Measurements from ENCODE around the gene STN1.

STN1 gene

DNA sequence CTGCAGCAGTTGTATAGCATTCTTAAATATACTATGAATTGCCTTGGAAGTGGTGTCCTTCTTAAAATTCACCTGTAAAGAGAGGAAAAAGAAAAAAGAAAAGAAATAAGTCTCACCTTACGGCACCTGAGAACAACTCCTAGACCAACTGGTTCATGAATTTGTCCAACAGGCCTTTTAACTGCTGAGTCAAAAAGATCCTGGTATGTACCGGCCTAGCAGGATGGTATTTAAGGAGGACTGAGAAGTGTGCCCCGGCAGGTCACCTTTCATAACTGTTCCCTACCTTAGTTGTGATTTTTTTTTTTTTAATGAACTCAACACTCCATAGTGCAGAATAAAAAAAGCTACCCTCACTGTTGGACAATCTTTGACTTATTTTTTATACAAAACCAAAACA, 25.8 kb downstream of the STN1 start:
- DNase-seq: no peak

GRCh38 chr10:103890688-103891087, 27.3 kb downstream of the STN1 start:
- DNase-seq: no peak

- no peak for DNase-seq
Observed at GRCh38 chr10:103890194-103890658, 27.8 kb downstream of the STN1 start.

DNA sequence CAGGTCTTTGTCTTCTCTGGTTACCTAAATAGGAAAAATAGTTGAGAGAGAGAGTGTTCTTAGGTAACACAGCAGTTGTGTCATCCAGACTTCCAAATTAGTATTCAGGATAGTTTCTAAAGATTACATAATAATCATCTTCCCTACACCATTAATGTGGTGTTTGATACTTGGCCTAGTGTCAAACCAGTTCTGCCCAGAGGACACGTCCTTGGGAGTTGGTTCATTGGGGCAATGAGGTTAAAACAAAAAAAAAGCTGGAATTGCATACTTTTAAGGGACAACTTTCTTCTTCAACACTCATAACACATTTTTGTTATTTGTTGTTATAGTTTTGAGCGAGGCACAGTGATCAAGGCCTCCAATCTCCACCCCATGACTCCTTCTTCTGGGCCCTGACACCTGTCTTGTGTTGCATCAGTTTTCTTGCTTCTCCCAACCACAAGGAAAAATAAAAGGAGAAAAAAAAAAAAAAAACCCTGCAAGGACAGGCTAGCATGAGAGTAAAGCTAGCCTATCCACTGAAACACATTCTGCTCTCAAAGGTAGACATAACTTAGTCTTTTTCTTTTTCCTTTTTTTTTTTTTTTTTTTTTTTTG, 28.8 kb downstream of the STN1 start:
- no peak for DNase-seq

GRCh38 chr10:103888113-103888841, 29.7 kb downstream of the STN1 start:
- peak in 1 of 2 donors; percentile 89 for DNase-seq

- no peak for DNase-seq
Observed at GRCh38 chr10:103885617-103886016, 32.4 kb downstream of the STN1 start.

GRCh38 chr10:103884681-103885139, 33.3 kb downstream of the STN1 start:
- DNase-seq: peak; percentile 38 to 72

- no peak for DNase-seq
Observed at GRCh38 chr10:103882285-103883007, 35.5 kb downstream of the STN1 start.

- no peak for DNase-seq
Observed at GRCh38 chr10:103881416-103882284, 36.3 kb downstream of the STN1 start.

- DNase-seq: no peak
Observed at GRCh38 chr10:103879831-103880230, 38.2 kb downstream of the STN1 start.

DNA sequence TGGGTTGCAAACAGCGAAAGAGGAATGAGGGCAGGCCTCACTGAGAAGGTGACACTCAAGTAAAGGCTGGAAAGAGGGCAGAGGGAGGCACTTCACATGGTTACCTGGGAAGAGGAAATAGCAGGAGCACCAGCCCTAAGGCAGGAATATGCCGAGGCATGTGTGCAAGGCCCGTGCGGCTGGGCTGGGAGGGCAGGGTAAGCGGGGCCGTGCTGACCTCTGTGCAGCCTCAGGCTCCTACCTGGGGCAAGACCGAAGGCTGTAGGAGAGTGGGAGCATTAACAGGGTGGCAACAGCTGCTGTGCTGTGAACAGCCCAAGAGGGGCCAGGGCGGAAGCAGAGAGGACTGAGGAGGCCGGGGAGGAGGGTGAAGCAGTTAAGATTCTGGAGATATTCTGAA, 38.6 kb downstream of the STN1 start:
- DNase-seq: no peak

GRCh38 chr10:103877861-103878260, 40.1 kb downstream of the STN1 start:
- DNase-seq: no peak

- no peak for DNase-seq
Observed at GRCh38 chr10:103876155-103876554, 41.8 kb downstream of the STN1 start.

DNA sequence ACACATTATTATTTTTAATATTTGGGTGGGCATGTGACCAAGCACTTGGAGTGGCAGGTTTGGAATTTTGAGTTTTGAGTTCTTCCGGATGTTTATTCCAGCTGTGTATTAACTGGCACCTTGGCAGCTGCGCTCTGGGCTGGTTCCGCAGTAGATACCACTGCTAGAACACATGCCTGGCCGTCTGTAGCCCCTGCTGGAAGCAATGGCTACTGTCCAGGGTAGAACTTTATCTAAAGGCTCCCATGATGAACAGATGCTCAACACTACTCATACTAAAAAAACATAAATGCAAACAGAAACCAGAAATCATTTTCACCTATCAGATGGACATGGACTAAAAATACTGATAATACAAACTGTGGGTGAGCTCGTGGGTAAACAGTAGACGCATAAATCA, 43.3 kb downstream of the STN1 start:
- no peak for DNase-seq

DNA sequence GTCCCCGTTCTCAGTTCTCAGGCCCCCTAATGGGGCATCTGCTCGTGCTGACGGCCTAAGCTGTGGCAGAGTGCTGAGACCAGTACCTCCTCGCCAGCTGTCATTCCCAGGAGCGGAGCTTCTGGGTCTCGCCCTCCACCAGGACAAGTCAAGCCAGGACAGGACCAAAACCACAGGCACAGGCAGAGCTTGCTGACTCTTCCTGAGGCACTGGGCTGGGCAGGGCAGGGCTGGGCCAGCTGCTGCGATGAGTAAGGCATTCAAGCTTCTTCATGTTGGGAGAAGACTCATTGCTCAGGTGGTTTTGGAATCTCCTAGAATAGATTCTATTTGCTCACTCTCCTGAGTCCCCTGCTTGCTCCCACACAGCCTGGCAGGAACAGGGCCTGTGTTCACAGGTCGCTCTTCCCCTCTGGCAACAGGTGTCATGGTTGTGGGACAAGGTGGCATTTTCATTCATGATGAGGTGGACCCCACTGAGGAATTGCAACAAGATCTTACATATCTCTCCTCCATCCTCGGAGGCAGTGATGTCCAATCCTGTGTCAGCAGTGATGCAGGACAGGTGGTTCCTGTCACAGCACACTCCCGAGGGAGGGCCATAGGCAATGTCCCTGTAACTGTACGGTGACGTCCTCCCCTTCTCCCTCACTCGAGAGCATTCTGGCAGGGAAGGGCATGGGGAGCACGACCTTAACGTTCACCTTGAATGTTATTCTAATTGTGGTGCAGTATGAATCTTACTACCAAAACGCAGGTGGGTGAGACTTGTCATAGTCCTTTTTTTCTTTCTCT, 45.6 kb downstream of the STN1 start:
- DNase-seq: no peak

- DNase-seq: no peak
Observed at GRCh38 chr10:103871006-103871405, 47.0 kb downstream of the STN1 start.

GRCh38 chr10:103870516-103870915, 47.5 kb downstream of the STN1 start:
- no peak for DNase-seq

GRCh38 chr10:103869336-103869735, 48.6 kb downstream of the STN1 start:
- DNase-seq: no peak

- DNase-seq: no peak
Observed at GRCh38 chr10:103868200-103868599, 49.8 kb downstream of the STN1 start.

DNA sequence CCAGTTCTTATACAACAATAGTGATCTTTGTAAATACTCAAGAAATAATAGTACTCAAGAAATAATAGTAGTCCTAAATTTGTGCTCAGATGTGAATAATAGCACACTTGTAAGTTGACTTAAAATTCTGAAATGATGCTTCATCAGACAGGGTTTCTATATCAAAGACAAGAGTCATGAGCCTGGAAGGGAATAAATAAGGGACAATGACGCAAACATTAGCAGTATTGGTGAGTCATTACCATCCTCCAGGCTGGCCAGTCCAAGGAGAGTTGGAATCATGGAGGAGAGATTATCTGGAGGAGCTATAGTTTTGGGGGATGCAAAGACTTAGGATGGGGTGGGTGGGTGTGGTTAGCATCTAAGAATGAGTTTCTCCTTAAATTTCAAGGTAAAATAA, 56.5 kb downstream of the STN1 start:
- DNase-seq: no peak

GRCh38 chr10:103859161-103860086, 58.6 kb downstream of the STN1 start:
- DNase-seq: peak; percentile 66 to 77

All from hippocampal formation (tissue), 2 donors.